IPS-20b (cell line): Measurements from ENCODE around the gene MTUS2.
"Not testable (repeated sequence)": the region's sequence is repeated elsewhere in the genome, so short reads cannot be mapped to it uniquely, and the experiment has no call there.

Source experiments
- H3K27ac ChIP-seq: one replicate; pipeline ENCODE4 v1.5.1; 2013; ENCODE audit warnings: low read length
- H3K27me3 ChIP-seq: 2 replicates; pipeline ENCODE4 v1.6.1; 2013; ENCODE audit warnings: mild to moderate bottlenecking, low read length, inconsistent platforms; ENCODE audit not compliant: insufficient read depth
- H3K36me3 ChIP-seq: 2 replicates; pipeline ENCODE4 v1.6.1; 2013; ENCODE audit warnings: low read depth, mild to moderate bottlenecking, inconsistent platforms, low read length, moderate library complexity; ENCODE audit not compliant: insufficient read depth
- H3K4me1 ChIP-seq: 2 replicates; pipeline ENCODE4 v1.6.1; 2013; ENCODE audit warnings: mild to moderate bottlenecking, control low read depth, inconsistent platforms, low read length, moderate library complexity; ENCODE audit not compliant: insufficient read depth
- H3K4me3 ChIP-seq: 2 replicates; pipeline ENCODE4 v1.5.1; 2013; ENCODE audit warnings: mild to moderate bottlenecking, low read length, inconsistent platforms
- H3K9ac ChIP-seq: 2 replicates; pipeline ENCODE4 v1.6.1; 2013; ENCODE audit warnings: low read depth, mild to moderate bottlenecking, inconsistent platforms, low read length, moderate library complexity
- H3K9me3 ChIP-seq: 2 replicates; pipeline ENCODE4 v1.6.1; 2013; ENCODE audit warnings: mild to moderate bottlenecking, low read depth, low read length, inconsistent platforms; ENCODE audit not compliant: insufficient read depth

Gene MTUS2

DNA sequence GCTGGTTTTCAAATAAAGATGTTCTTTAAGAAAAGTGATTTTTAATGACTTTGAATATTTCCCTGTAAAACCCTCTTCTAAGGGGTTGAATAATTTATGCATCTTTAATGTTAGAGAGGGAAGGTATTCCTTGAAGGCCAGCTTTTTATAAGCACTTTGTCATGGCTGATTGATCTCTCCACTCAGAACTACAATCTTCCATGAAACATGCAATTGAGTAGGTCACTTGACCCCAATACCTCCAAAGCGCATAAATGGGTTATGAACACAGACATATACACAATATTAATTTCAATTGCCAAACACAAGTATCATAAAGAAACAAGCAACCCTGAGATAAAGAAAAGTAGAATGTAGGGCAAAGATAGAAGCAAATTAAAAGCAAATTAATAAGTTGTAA, 359.9 kb downstream of the MTUS2 start:
- Histone ChIP-seq H3K27me3 (no peaks in the 10 kb centered on the region), H3K27ac (no peak overlapping the region), H3K36me3 (no peaks in the 10 kb centered on the region), H3K9ac (no peak overlapping the region), H3K9me3 (peaks cover 5% of the 10 kb centered on the region; the same call in 1 of the 2 replicates), H3K4me1 (no peaks in the 10 kb centered on the region), H3K4me3 (no peak overlapping the region)

DNA sequence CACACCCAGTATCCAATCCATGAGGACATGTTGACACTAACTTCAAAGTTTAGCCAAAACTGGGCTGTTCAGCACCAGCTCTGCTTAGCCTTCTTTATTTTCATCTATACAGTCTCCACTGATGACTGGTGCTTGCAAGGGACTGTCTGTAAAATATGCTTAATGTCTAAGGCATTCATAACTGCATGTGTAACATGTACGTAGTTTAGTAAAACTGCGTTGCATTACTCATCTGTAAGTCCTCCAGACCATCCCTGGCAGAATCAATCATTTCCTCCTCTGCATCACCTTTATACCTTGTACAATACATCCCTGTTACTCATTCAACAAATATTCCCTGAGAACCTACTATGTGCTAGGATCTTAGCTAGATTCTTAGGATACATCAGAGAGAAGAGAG, 362.1 kb downstream of the MTUS2 start:
- H3K4me1 ChIP-seq, result no peaks in the 10 kb centered on the region
- H3K4me3 ChIP-seq, result no peak overlapping the region
- no peak overlapping the region for H3K9ac ChIP-seq
- H3K27ac ChIP-seq, result no peak overlapping the region
- H3K9me3 ChIP-seq, result peaks cover 5% of the 10 kb centered on the region; the same call in 1 of the 2 replicates
- H3K36me3 ChIP-seq, result no peaks in the 10 kb centered on the region
- no peaks in the 10 kb centered on the region for H3K27me3 ChIP-seq

DNA sequence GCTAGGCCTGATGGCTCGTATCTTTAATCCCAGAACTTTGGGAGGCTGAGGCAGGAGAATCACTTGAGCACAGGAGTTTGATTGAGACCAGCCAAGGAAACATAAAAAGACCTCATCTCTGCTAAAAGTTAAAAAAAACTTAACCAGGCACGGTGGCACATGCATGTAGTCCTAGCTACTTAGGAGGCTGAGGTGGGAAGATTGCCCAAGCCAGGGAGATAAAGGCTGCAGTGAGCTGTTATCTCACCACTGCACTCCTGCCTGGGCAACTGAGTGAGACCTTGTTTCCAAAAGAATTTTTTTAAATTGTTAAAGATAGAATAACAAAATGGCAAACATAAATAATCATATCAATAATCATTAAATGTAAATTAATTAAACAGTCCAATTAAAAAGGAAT, 365.8 kb downstream of the MTUS2 start:
- H3K9ac ChIP-seq, result no peak overlapping the region
- no peaks in the 10 kb centered on the region for H3K27me3 ChIP-seq
- no peak overlapping the region for H3K27ac ChIP-seq
- no peaks in the 10 kb centered on the region for H3K4me1 ChIP-seq
- no peak overlapping the region for H3K4me3 ChIP-seq
- H3K36me3 ChIP-seq, result no peaks in the 10 kb centered on the region
- H3K9me3 ChIP-seq, result peaks cover 5% of the 10 kb centered on the region; the same call in 1 of the 2 replicates

DNA sequence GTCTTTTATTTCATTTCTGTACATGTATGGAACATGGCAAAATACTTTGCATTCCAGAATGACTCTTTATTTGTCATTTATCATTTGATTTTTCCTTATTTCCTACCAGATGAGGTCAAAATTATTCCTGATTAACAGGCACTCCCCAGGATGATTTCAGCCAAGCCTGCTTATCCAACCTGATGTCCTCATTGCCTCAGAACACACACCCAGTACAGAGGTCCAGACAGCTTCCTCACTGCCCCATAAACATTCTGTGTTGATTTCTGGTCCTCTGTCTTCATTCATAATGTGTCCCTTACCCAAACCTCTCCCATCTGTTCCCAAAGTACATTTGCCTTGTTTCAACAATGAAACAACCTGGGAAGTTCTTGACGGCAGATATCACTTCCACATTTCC, 367.4 kb downstream of the MTUS2 start:
- Histone ChIP-seq H3K27me3 (no peaks in the 10 kb centered on the region), H3K27ac (no peak overlapping the region), H3K36me3 (no peaks in the 10 kb centered on the region), H3K9me3 (peaks cover 5% of the 10 kb centered on the region; the same call in 1 of the 2 replicates), H3K9ac (no peak overlapping the region), H3K4me3 (no peak overlapping the region), H3K4me1 (no peaks in the 10 kb centered on the region)

DNA sequence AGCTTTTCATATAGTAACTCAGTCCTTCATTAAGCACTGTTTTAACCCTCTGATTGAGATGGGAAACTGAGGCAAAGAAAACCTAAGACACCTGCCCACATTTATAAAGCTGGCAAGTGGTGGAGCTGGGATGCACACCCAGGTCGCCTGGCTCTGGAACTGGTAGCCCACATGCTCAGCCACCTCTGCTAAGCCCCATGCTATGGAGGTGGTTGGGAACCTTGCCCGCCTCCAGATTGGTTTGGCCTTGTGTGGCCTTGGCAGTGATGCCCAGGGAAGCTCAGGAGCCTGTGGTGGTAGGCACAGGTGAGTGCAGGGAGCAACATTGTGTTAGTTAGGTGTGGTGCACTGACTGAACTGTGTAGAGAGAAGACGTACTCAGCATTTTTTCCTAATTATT, 370.2 kb downstream of the MTUS2 start:
- H3K27ac ChIP-seq, result no peak overlapping the region
- no peaks in the 10 kb centered on the region for H3K4me1 ChIP-seq
- H3K9me3 ChIP-seq, result no peaks in the 10 kb centered on the region
- H3K4me3 ChIP-seq, result no peak overlapping the region
- H3K9ac ChIP-seq, result no peak overlapping the region
- H3K36me3 ChIP-seq, result no peaks in the 10 kb centered on the region
- H3K27me3 ChIP-seq, result no peaks in the 10 kb centered on the region

DNA sequence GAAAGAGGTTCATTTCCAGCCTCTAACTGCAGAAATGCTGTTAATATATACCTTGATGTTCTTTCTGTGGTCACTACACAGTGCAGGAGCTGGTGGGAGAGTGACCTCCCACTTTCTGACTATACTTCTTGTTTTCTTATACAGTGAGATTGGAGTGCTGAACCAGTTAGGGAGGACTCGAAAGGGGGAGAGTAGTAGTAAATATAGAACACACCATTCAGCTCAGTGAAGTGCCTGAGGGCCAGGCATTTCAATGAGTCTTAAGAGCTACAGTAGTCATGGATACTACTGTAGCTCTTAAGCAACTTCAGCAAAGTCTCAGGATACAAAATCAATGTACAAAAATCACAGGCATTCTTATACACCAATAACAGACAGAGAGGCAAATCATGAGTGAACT, 372.9 kb downstream of the MTUS2 start:
- Histone ChIP-seq H3K27ac (no peak overlapping the region), H3K36me3 (no peaks in the 10 kb centered on the region), H3K27me3 (no peaks in the 10 kb centered on the region), H3K9me3 (no peaks in the 10 kb centered on the region), H3K9ac (no peak overlapping the region), H3K4me3 (no peak overlapping the region), H3K4me1 (no peaks in the 10 kb centered on the region)

DNA sequence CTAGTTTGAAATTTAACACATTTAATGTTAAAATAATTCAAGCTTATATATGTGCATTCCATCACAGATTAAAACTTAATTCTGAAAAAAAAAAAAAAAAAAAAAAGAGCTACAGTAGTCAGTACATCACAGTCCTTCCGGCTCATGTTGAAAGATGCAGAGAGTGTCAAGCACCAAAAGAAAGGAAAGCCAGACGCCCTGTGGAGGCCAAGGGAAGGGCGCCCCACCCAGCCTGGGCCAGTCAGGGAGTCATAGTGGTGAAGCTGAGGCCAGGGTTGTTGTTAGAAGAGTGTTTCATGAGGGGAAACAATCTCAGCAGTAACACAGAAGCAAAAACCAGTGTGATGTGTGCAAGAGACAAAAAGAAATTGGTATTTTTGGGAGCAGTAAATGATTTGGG, 375.3 kb downstream of the MTUS2 start:
- H3K27me3 ChIP-seq, result no peaks in the 10 kb centered on the region
- H3K27ac ChIP-seq, result no peak overlapping the region
- no peaks in the 10 kb centered on the region for H3K4me1 ChIP-seq
- H3K9ac ChIP-seq, result no peak overlapping the region
- no peak overlapping the region for H3K4me3 ChIP-seq
- no peaks in the 10 kb centered on the region for H3K36me3 ChIP-seq
- no peaks in the 10 kb centered on the region for H3K9me3 ChIP-seq

DNA sequence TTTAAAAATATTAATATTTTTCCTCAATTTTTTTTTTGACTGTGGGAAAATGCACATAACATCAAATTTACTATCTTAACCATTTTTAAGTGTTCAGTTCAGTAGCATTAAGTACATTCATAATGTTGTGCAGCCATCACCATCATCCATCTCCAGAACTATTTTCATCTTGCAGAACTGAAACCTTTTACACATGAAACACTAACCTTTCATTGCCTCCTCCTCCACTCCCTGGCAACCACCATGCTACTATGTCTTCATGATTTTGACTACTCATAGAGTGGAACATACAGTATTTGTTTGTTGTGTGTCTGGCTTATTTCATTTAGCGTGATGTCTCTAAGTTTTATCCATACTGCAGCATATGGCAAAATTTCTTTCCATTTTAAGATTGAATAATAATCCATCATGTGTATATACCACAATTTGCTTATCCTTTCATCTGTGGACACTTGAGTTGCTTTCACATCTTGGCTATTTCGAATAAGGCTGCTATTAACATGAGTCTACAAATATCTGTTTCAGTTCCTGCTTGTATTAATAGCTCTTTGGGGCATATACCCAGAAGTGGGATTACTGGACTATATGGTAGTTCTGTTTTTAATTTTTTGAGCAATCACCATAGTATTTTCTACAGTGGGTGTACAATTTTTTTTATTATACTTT, 376.4 kb downstream of the MTUS2 start:
- no peaks in the 10 kb centered on the region for H3K4me1 ChIP-seq

DNA sequence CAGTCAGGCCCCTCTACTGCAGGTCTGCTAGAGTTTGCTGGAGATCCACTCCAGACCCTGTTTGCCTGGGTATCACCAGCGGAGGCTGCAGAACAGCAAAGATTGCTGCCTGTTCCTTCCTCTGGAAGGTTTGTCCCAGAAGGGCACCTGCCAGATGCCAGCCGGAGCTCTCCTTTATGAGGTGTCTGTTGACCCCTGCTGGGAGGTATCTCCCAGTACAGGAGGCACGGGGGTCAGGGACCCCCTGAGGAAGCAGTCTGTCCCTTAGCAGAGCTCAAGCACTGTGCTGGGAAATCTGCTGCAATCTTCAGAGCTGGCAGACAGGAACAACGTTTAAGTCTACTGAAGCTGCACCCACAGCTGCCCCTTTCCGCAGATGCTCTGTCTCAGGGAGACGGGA, 382.6 kb downstream of the MTUS2 start:
- H3K27ac ChIP-seq, H3K4me1 ChIP-seq: not testable (repeated sequence)

More for the DNA sequence above, 376.4 kb downstream of the MTUS2 start:
- Histone ChIP-seq H3K36me3 (no peaks in the 10 kb centered on the region), H3K27me3 (no peaks in the 10 kb centered on the region), H3K9me3 (no peaks in the 10 kb centered on the region), H3K27ac (no peak overlapping the region), H3K9ac (no peak overlapping the region), H3K4me3 (no peak overlapping the region)

DNA sequence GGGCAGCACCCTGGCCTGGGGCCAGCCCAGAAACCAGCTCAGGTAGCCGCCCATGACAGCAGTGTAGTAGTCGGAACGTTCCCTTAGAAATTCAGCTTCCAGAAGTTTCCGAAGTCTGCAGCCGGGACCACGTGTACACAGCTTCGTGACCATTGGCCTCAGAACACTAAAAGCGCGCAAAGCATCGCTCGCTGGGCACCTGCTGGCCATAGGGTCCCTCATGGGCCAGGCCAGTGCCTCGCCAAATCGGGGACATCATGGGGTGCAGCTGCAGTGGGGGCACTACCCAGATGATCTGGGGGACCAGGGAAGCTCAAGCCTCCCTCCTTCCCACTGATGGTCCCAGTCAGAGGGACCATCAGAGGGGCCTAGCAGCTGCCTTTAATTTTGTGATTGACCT, 384.5 kb downstream of the MTUS2 start:
- H3K36me3 ChIP-seq, result no peaks in the 10 kb centered on the region
- no peak overlapping the region for H3K4me3 ChIP-seq
- H3K9me3 ChIP-seq, result no peaks in the 10 kb centered on the region
- H3K27me3 ChIP-seq, result no peaks in the 10 kb centered on the region
- H3K9ac ChIP-seq, result no peak overlapping the region
- H3K4me1 ChIP-seq, result no peaks in the 10 kb centered on the region
- H3K27ac ChIP-seq, result no peak overlapping the region

More for the DNA sequence above, 382.6 kb downstream of the MTUS2 start:
- not testable (repeated sequence) for H3K4me3 ChIP-seq, H3K9me3 ChIP-seq, H3K36me3 ChIP-seq, H3K27me3 ChIP-seq, H3K9ac ChIP-seq

DNA sequence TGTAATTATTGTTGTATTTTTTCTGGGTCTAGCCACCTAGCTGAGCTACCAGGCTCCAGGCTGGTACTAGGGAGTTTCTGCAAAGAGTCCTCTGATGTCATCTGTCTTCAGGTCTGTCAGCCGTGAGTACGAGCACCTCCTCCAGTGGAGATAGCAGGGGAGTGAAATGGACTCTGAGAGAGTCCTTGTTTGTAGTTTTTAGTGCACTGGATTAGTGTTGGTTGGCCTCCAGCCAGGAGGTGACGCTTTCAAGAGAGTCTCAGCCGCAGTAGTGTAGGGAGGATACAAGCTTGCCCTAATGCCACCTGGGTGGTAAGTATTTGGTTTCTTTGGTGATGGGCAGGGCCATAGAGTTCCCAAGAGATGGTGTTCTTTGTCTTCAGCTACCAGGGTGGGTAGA, 390.5 kb downstream of the MTUS2 start:
- Histone ChIP-seq H3K9me3 (no peaks in the 10 kb centered on the region), H3K27ac (no peak overlapping the region)

DNA sequence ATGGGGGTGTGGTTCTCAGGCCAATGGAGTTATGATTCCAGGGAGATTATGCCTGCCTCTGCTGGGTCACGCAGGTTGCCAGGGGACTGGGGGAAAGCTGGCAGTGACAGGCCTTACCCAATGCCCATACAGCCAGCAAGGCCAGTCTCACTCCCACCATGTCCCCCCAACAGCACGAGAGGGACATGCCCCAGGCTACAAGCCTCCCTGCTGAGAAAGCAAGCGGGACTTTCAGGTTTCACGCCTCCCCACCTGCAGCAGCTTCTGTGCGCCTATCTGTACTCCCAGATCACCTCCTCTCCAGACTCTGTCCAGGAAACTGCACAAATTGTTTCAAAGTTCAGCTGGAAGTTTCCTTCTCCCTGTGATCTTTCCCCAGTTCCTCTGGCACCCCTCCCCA, 391.0 kb downstream of the MTUS2 start:
- not testable (repeated sequence) for H3K4me3 ChIP-seq

More for the DNA sequence above, 390.5 kb downstream of the MTUS2 start:
- Histone ChIP-seq H3K4me1 (no peaks in the 10 kb centered on the region), H3K36me3 (no peaks in the 10 kb centered on the region), H3K9ac (no peak overlapping the region), H3K27me3 (no peaks in the 10 kb centered on the region), H3K4me3 (no peak overlapping the region)

More for the DNA sequence above, 391.0 kb downstream of the MTUS2 start:
- H3K27ac ChIP-seq, H3K9ac ChIP-seq, H3K4me1 ChIP-seq, H3K9me3 ChIP-seq, H3K27me3 ChIP-seq, H3K36me3 ChIP-seq: not testable (repeated sequence)
